Endothelial cell of umbilical vein (primary cell): ENCODE data around the gene CPLX1. TPM values are rescaled to one million over a fixed set of nuclear protein-coding genes. Genes with fewer than 3 reads are reported as not detected.

ENCODE experiments used
- BruUV-seq: library from RNA; stranded (reverse); fragments of 400-500 nt; replicated peaks from 2 replicates; lab custom pipeline; 2021; lab: Mats Ljungman, UMichigan
- CTCF ChIA-PET: fragments of 300-600, 350-600 bp; sonication (Branson Sonifier 250); formaldehyde crosslinking; loops from one replicate; lab custom pipeline; 2021; ENCODE audit warnings: antibody characterized with exemption, inconsistent platforms; lab: Charles Lee
- POLR2A ChIA-PET: fragments of 300-600, 350-600 bp; sonication (Branson Sonifier 250); formaldehyde crosslinking; loops from one replicate; lab custom pipeline; 2021; ENCODE audit warnings: antibody characterized with exemption, inconsistent platforms; lab: Charles Lee
- DNase-seq: peaks from one replicate; pipeline ENCODE4 v3.0.0-alpha.2; 2011; ENCODE audit warnings: low read depth, low spot score
- FAIRE-seq: peaks from 2 replicates; lab custom pipeline; 2011; peaks lifted over from hg19 to GRCh38; lab: Jason Lieb, UNC
- H2AFZ ChIP-seq: 2 replicates; pipeline ENCODE4 v1.6.0; 2012; ENCODE audit warnings: low read depth, low read length, control low read depth, inconsistent platforms
- H3K27ac ChIP-seq: 2 replicates; pipeline ENCODE4 v1.5.1; 2011; ENCODE audit warnings: low read depth, mild to moderate bottlenecking, control low read depth, low read length, moderate library complexity; ENCODE audit not compliant: insufficient read depth
- H3K27me3 ChIP-seq, 2 experiments: 2 replicates each; pipeline versions ENCODE4 v1.6.0 to v1.6.1; 2011; ENCODE audit warnings: low read length in 2 of 2, mixed read lengths in 1 of 2; ENCODE audit not compliant: control insufficient read depth in 2 of 2, insufficient read depth in 2 of 2
- H3K36me3 ChIP-seq, 2 experiments: 2 replicates in 1 of 2; 3 replicates in 1 of 2; pipeline ENCODE4 v1.5.1; 2011; ENCODE audit warnings: low read length in 2 of 2, mild to moderate bottlenecking in 1 of 2, moderate library complexity in 1 of 2; ENCODE audit not compliant: control insufficient read depth in 2 of 2, insufficient read depth in 2 of 2; ENCODE audit errors: extremely low read depth in 1 of 2
- H3K4me1 ChIP-seq: 3 replicates; pipeline ENCODE4 v1.5.1; 2011; ENCODE audit warnings: mild to moderate bottlenecking, low read length; ENCODE audit not compliant: control insufficient read depth, insufficient read depth; ENCODE audit errors: extremely low read depth
- H3K4me2 ChIP-seq: 2 replicates; pipeline ENCODE4 v1.6.1; 2011; ENCODE audit warnings: low read length, control low read depth, mixed read lengths; ENCODE audit not compliant: insufficient read depth
- H3K4me3 ChIP-seq, 3 experiments: fragments of 200-600 bp in 1 of 3; sonication (generic), shearing (Covaris generic) in 1 of 3; replicated peaks in 1 of 3; 2 replicates each; pipeline ENCODE4 v1.5.1; 2011 to 2016; ENCODE audit warnings: control low read depth in 3 of 3, low read length in 3 of 3, mild to moderate bottlenecking in 2 of 3, inconsistent platforms in 1 of 3, low read depth in 1 of 3, moderate library complexity in 1 of 3; ENCODE audit not compliant: insufficient read depth in 1 of 3
- H3K79me2 ChIP-seq: 2 replicates; pipeline ENCODE4 v1.6.0; 2012; ENCODE audit warnings: low read length, inconsistent platforms; ENCODE audit not compliant: control insufficient read depth, insufficient read depth
- H3K9ac ChIP-seq: replicated peaks from 2 replicates; pipeline ENCODE3; 2011; ENCODE audit warnings: low read length, control low read depth; ENCODE audit not compliant: insufficient read depth; ENCODE audit errors: extremely low read depth
- H3K9me1 ChIP-seq: replicated peaks from 3 replicates; pipeline ENCODE4 v1.6.0; 2011; ENCODE audit warnings: mild to moderate bottlenecking, low read length; ENCODE audit not compliant: control insufficient read depth, insufficient read depth; ENCODE audit errors: extremely low read depth
- H3K9me3 ChIP-seq: replicated peaks from 2 replicates; pipeline ENCODE4 v1.5.1; 2012; ENCODE audit warnings: low read length, inconsistent platforms; ENCODE audit not compliant: control insufficient read depth, insufficient read depth
- H4K20me1 ChIP-seq: replicated peaks from 2 replicates; pipeline ENCODE3; 2011; ENCODE audit warnings: mild to moderate bottlenecking, low read length; ENCODE audit not compliant: control insufficient read depth, insufficient read depth; ENCODE audit errors: extremely low read depth
- CTCF ChIP-seq, 2 donors: IDR thresholded peaks; 1 replicate in 1 of 2; 2 replicates in 1 of 2; pipeline ENCODE4 v1.5.1; 2011; ENCODE audit warnings: low read length in 2 of 2, mild to moderate bottlenecking in 2 of 2, moderate library complexity in 2 of 2, control low read depth in 1 of 2, inconsistent platforms in 1 of 2, low read depth in 1 of 2; ENCODE audit not compliant: insufficient read depth in 1 of 2; ENCODE audit errors: extremely low read depth in 1 of 2
- EZH2 ChIP-seq: IDR thresholded peaks from 2 replicates; pipeline ENCODE4 v1.6.1; 2012; ENCODE audit warnings: borderline replicate concordance, low read depth, mild to moderate bottlenecking, moderate library complexity, low read length, inconsistent platforms; ENCODE audit not compliant: severe bottlenecking
- FOS ChIP-seq: IDR thresholded peaks from 2 replicates; pipeline ENCODE4 v1.6.1; 2011; ENCODE audit warnings: mild to moderate bottlenecking, low read length, moderate library complexity, borderline replicate concordance; ENCODE audit not compliant: insufficient read depth
- GATA2 ChIP-seq: IDR thresholded peaks from 2 replicates; pipeline ENCODE4 v1.7.0; 2011; ENCODE audit warnings: low read depth, mild to moderate bottlenecking, moderate library complexity, mixed read lengths, low read length; ENCODE audit not compliant: insufficient read length, insufficient read depth
- JUN ChIP-seq: IDR thresholded peaks from 2 replicates; pipeline ENCODE4 v1.6.1; 2011; ENCODE audit warnings: borderline replicate concordance, low read depth; ENCODE audit not compliant: insufficient read length, insufficient read depth
- MAX ChIP-seq: IDR thresholded peaks from 2 replicates; pipeline ENCODE4 v1.6.1; 2011; ENCODE audit not compliant: insufficient read depth, insufficient read length
- MYC ChIP-seq: IDR thresholded peaks from one replicate; pipeline ENCODE4 v1.6.1; 2011; ENCODE audit warnings: mild to moderate bottlenecking, low read depth, low read length
- POLR2A ChIP-seq: IDR thresholded peaks from 2 replicates; pipeline ENCODE4 v1.6.1; 2012; ENCODE audit warnings: low read depth, mild to moderate bottlenecking, control low read depth, low read length
- POLR2AphosphoS5 ChIP-seq: IDR thresholded peaks from 2 replicates; pipeline ENCODE4 v1.6.1; 2012; ENCODE audit warnings: low read depth, mild to moderate bottlenecking, control low read depth, low read length, moderate library complexity; ENCODE audit not compliant: insufficient read depth
- dilution Hi-C: fragments of 300-500 bp; cut with MboI; formaldehyde crosslinking; loops from one replicate; pipeline ENCODE4 v1.15.0; 2019; ENCODE audit warnings: low sequenced_read_pairs; ENCODE audit not compliant: extremely low pct_ligation_motif_present
- intact Hi-C: fragments of 100-400 bp; cut with micrococcal nuclease; formaldehyde crosslinking; loops from one replicate; pipeline ENCODE4 v1.10.0; 2022
- polyA plus RNA-seq, 4 experiments: library from polyadenylated mRNA; depleted of rRNA in 3 of 4; stranded (reverse) in 3 of 4; unstranded in 1 of 4; fragments of >200 nt; gene quantifications; 2 replicates each; pipeline versions ENCODE4 v1.2.1 to v1.2.3, GENCODE V29; 2011 to 2012; ENCODE audit warnings: missing spikeins in 1 of 4
- total RNA-seq: library from RNA; stranded (reverse); gene quantifications from 2 replicates; pipeline ENCODE4 v1.2.3, GENCODE V29; 2021

CPLX1 gene
- total and polyA plus RNA-seq, 2 donors (not counting 3 experiments of a cell fraction or from before 2014, with no cell fraction given) = 1.0 to 1.8 TPM

DNA sequence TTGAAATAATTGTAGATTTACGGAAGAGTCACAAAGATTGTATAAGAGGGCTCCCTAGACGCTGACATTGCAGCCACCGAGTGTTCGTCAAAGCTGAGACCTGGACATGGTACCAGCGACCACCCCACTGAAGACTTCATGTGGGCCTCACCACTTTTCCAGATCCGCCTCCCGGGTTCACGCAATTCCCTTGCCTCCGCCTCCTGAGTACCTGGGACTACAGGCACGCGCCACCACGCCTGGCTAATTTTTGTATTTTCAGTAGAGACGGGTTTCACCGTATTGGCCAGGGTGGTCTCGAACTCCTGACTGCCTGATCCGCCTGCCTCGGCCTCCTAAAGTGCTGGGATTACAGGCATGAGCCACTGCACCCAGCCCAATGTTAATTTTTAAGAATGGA, 29.7 kb downstream of the CPLX1 start:
- Histone ChIP-seq H3K9ac (no peak overlapping the region), H3K9me1 (no peaks in the 10 kb centered on the region), H3K4me2 (no peak overlapping the region), H3K4me1 (no peaks in the 10 kb centered on the region), H3K27ac (no peak overlapping the region), H2AFZ (no peak overlapping the region), H3K9me3 (no peaks in the 10 kb centered on the region), H3K36me3 (no peaks in the 10 kb centered on the region), H3K27me3 (peaks cover 34 to 39% of the 10 kb centered on the region in 2 experiments), H4K20me1 (no peaks in the 10 kb centered on the region), H3K4me3 (no peak overlapping the region), H3K79me2 (no peaks in the 10 kb centered on the region)
- POLR2A ChIA-PET = no interaction called here
- dilution Hi-C loops = no loop called here
- FAIRE-seq (no peak), DNase-seq (no peak)
- BruUV-seq = no TSS peak
- CTCF ChIA-PET = no interaction called here
- intact Hi-C loops = no loop called here
- TF ChIP-seq POLR2A = no peak
- TF ChIP-seq POLR2AphosphoS5 = no peak

DNA sequence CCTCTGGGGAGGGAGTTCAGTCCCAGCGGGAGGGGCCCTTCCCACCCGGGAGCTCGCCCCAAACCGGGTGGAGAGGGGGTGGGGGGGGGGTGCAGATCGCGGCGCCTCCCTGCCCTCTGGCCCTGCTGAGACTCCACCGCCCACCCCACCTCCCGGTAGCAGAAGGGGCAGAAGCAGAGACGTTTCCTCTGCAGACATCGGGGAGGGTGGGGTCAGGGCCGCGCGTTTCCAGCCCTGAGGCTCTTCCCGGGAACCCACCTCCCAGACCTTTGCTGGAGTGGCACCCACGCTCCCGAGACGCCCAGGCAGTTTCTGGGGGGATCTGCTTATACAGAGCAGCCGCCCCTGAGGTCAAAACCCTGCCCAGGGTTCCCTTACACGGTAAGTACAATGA, 30.2 kb downstream of the CPLX1 start:
- no peaks in the 10 kb centered on the region for H3K36me3 ChIP-seq
- no peak overlapping the region for H2AFZ ChIP-seq
- intact Hi-C loops (no loop called here), dilution Hi-C loops (no loop called here)
- no peak overlapping the region for H3K4me3 ChIP-seq
- FAIRE-seq (no peak), DNase-seq (no peak)
- H3K9me1 ChIP-seq = no peaks in the 10 kb centered on the region
- H3K9ac ChIP-seq = no peak overlapping the region
- H3K4me1 ChIP-seq = no peaks in the 10 kb centered on the region
- ChIA-PET POLR2A (no interaction called here), CTCF (interaction anchor here (0.6 to 2.1 kb wide), 2 partner anchors 19 to 74 kb away, joined by 3 to 6 read pairs; no protein-coding TSS in a partner anchor)
- H3K79me2 ChIP-seq = no peaks in the 10 kb centered on the region
- no peak overlapping the region for H3K4me2 ChIP-seq
- H3K27me3 ChIP-seq = peaks cover 34 to 39% of the 10 kb centered on the region in 2 experiments
- no peaks in the 10 kb centered on the region for H3K9me3 ChIP-seq
- no peaks in the 10 kb centered on the region for H4K20me1 ChIP-seq
- TF ChIP-seq MAX (no peak), EZH2 (no peak), GATA2 (no peak), JUN (no peak), POLR2A (no peak), MYC (no peak), CTCF (IDR thresholded peaks at IDR 0.05; ENCODE audit: extremely low read depth in 1 of 2, insufficient read depth in 1 of 2, low read depth in 1 of 2, low read length in 2 of 2) (no peak), POLR2AphosphoS5 (no peak), FOS (no peak)
- BruUV-seq = no TSS peak
- H3K27ac ChIP-seq = no peak overlapping the region
